ENCODE measurements around the gene LDHA. TPM values are rescaled to one million over a fixed set of nuclear protein-coding genes. Genes with fewer than 3 reads are reported as not detected.

The LDHA gene
- total and polyA plus RNA-seq, 9 of the 15 experiments (the other 6 are each of a cell fraction or from before 2014, with no cell fraction given) = 535 to 3,001 (median 926) TPM

GRCh38 chr11:18394275-18394927 lies at the start of gene LDHA (continued):
- TF ChIP-seq ZNF592 (IDR thresholded peaks at IDR 0.05) (peak; percentile 98), THAP12 (CRISPR knock-in tag; IDR thresholded peaks at IDR 0.05) (peak; percentile 59; the same call in 1 of the 2 replicates), ESRRA (IDR thresholded peaks at IDR 0.05; ENCODE audit: borderline replicate concordance, low read depth) (peak; percentile 55; the same call in 1 of the 2 replicates), RHOXF2B (CRISPR knock-in tag; conservative IDR thresholded peaks at IDR 0.05) (no peak), PCBP1 (IDR thresholded peaks at IDR 0.05; ENCODE audit: low read depth, low read length, poor library complexity, severe bottlenecking) (peak; percentile 89), USF1 (CRISPR knock-in tag; IDR thresholded peaks at IDR 0.05) (peak; percentile 86), RBM22 (IDR thresholded peaks at IDR 0.05; ENCODE audit: low read depth, low read length, poor library complexity, severe bottlenecking) (peak; percentile 96), SAP30 (IDR thresholded peaks at IDR 0.05; ENCODE audit: borderline replicate concordance, insufficient read depth, low read depth, low read length, poor library complexity, severe bottlenecking) (peak; percentile 80), ZNF3 (CRISPR knock-in tag; IDR thresholded peaks at IDR 0.05) (no peak), FOXK1 (CRISPR knock-in tag; IDR thresholded peaks at IDR 0.05; ENCODE audit: borderline replicate concordance) (peak; percentile 92; the same call in 1 of the 2 replicates), IRF1 (CRISPR knock-in tag; IDR thresholded peaks at IDR 0.05; ENCODE audit: borderline replicate concordance) (peak; percentile 74), CXXC5 (CRISPR knock-in tag; IDR thresholded peaks at IDR 0.05) (peak; percentile 96), HCFC1 (IDR thresholded peaks at IDR 0.05; ENCODE audit: low read depth, low read length) (0 out of 2 replicates have a peak, but pooled peaks have one; percentile 28), HMGN3 (IDR thresholded peaks at IDR 0.05; ENCODE audit: borderline replicate concordance, extremely low read depth, insufficient read length, low read depth, low read length) (peak; percentile 95), HDAC2 (IDR thresholded peaks at IDR 0.05) (peak; percentile 50; the same call in 1 of the 2 replicates), CAMTA2 (CRISPR knock-in tag; conservative IDR thresholded peaks at IDR 0.05) (0 out of 2 replicates have a peak, but pooled peaks have one; percentile 22)
